Neural cell (in vitro differentiated cells): ENCODE measurements around the gene CACNA1C. TPM values are rescaled to one million over a fixed set of nuclear protein-coding genes. Genes with fewer than 3 reads are reported as not detected.

Experiments used
- H2AFZ ChIP-seq: fragments of 200-600, 300-800 bp; sonication (generic), shearing (Covaris generic); 2 replicates; pipeline ENCODE4 v1.6.0; 2014; ENCODE audit warnings: low read depth, mild to moderate bottlenecking, antibody characterized with exemption, low read length, moderate library complexity
- H3F3A ChIP-seq: fragments of 200-600 bp; shearing (Covaris generic); 2 replicates; pipeline ENCODE4 v1.6.1; 2016; ENCODE audit warnings: mild to moderate bottlenecking, moderate library complexity, mixed read lengths, antibody characterized with exemption, low read length; ENCODE audit not compliant: insufficient read depth, poor library complexity, severe bottlenecking
- H3K27ac ChIP-seq: fragments of 200-600, 300-800 bp; sonication (generic), shearing (Covaris generic); 2 replicates; pipeline ENCODE4 v1.5.1; 2014; ENCODE audit warnings: mild to moderate bottlenecking, low read length, moderate library complexity
- H3K27me3 ChIP-seq: fragments of 300-800, 200-600 bp; sonication (generic), shearing (Covaris generic); 2 replicates; pipeline ENCODE4 v1.6.0; 2014; ENCODE audit warnings: mild to moderate bottlenecking, low read depth, low read length, moderate library complexity; ENCODE audit not compliant: insufficient read depth
- H3K36me3 ChIP-seq: fragments of 300-800, 200-600 bp; sonication (generic), shearing (Covaris generic); 2 replicates; pipeline ENCODE4 v1.5.1; 2014; ENCODE audit warnings: mild to moderate bottlenecking, antibody characterized with exemption, low read length, moderate library complexity; ENCODE audit not compliant: insufficient read depth
- H3K4me2 ChIP-seq: fragments of 300-800, 200-600 bp; sonication (generic), shearing (Covaris generic); 2 replicates; pipeline ENCODE4 v1.6.0; 2014; ENCODE audit warnings: mild to moderate bottlenecking, low read length
- H3K4me3 ChIP-seq: fragments of 300-800, 200-600 bp; sonication (generic), shearing (Covaris generic); 2 replicates; pipeline ENCODE4 v1.5.1; 2014; ENCODE audit warnings: mild to moderate bottlenecking, low read length, moderate library complexity
- H3K79me2 ChIP-seq: fragments of 200-600 bp; shearing (Covaris generic); replicated peaks from 2 replicates; pipeline ENCODE4 v1.6.0; 2014; ENCODE audit warnings: mild to moderate bottlenecking, low read length, moderate library complexity; ENCODE audit not compliant: insufficient read depth
- H3K9ac ChIP-seq: fragments of 300-800, 200-600 bp; sonication (generic), shearing (Covaris generic); 2 replicates; pipeline ENCODE4 v1.6.1; 2016; ENCODE audit warnings: mild to moderate bottlenecking, low read length, mixed read lengths
- H3K9me2 ChIP-seq: fragments of 200-600 bp; shearing (Covaris generic); 2 replicates; pipeline ENCODE4 v1.6.1; 2016; ENCODE audit warnings: mild to moderate bottlenecking, low read length, mixed read lengths; ENCODE audit not compliant: insufficient read depth
- H3K9me3 ChIP-seq: fragments of 200-600, 300-800 bp; sonication (generic), shearing (Covaris generic); 2 replicates; pipeline ENCODE4 v1.6.1; 2016; ENCODE audit warnings: mild to moderate bottlenecking, mixed run types, low read length, moderate library complexity, mixed read lengths
- H4K20me1 ChIP-seq: fragments of 200-600 bp; shearing (Covaris generic); 2 replicates; pipeline ENCODE4 v1.6.1; 2016; ENCODE audit warnings: mild to moderate bottlenecking, mixed run types; ENCODE audit not compliant: insufficient read depth
- CTCF ChIP-seq: fragments of 450-650 bp; IDR thresholded peaks from 2 replicates; pipeline ENCODE4 v1.5.1; 2014; ENCODE audit warnings: antibody characterized with exemption, mild to moderate bottlenecking, moderate library complexity; ENCODE audit not compliant: poor library complexity, severe bottlenecking
- EP300 ChIP-seq: fragments of 450-650 bp; conservative IDR thresholded peaks from 2 replicates; pipeline ENCODE4 v1.6.1; 2014; ENCODE audit warnings: antibody characterized with exemption, mild to moderate bottlenecking, moderate library complexity; ENCODE audit not compliant: poor library complexity, severe bottlenecking
- EZH2 ChIP-seq: fragments of 200-600, 300-800 bp; shearing (Covaris generic), sonication (generic); IDR thresholded peaks from 2 replicates; pipeline ENCODE4 v1.6.1; 2014; ENCODE audit warnings: antibody characterized with exemption, low read length, borderline replicate concordance, mild to moderate bottlenecking; ENCODE audit not compliant: insufficient read depth, poor library complexity, severe bottlenecking
- MXI1 ChIP-seq: fragments of 450-650 bp; conservative IDR thresholded peaks from 2 replicates; pipeline ENCODE4 v1.6.1; 2014; ENCODE audit warnings: antibody characterized with exemption, mild to moderate bottlenecking; ENCODE audit not compliant: poor library complexity, severe bottlenecking
- POLR2AphosphoS5 ChIP-seq: IDR thresholded peaks from 2 replicates; pipeline ENCODE4 v1.6.1; 2012
- RAD21 ChIP-seq: fragments of 450-650 bp; conservative IDR thresholded peaks from 2 replicates; pipeline ENCODE4 v1.6.1; 2014; ENCODE audit warnings: antibody characterized with exemption, mild to moderate bottlenecking, moderate library complexity
- REST ChIP-seq: IDR thresholded peaks from 2 replicates; pipeline ENCODE4 v1.6.1; 2012; ENCODE audit warnings: borderline replicate concordance
- SMC3 ChIP-seq: fragments of 450-650 bp; conservative IDR thresholded peaks from 2 replicates; pipeline ENCODE4 v1.6.1; 2014; ENCODE audit warnings: antibody characterized with exemption, mild to moderate bottlenecking, moderate library complexity; ENCODE audit not compliant: poor library complexity
- TAF1 ChIP-seq: IDR thresholded peaks from 2 replicates; pipeline ENCODE4 v1.6.1; 2012; ENCODE audit warnings: low read depth
- polyA plus RNA-seq: library from polyadenylated mRNA; depleted of rRNA; stranded (reverse); fragments of >200 nt; gene quantifications from 2 replicates; pipeline ENCODE4 v1.2.3, GENCODE V29; 2014

The CACNA1C gene
- polyA plus RNA-seq, 1 donor from 2014 or later, result 9.7 TPM

GRCh38 chr12:2648406-2648805 lies 595.6 kb downstream of the CACNA1C start:
- Histone ChIP-seq H3K9ac (no peak overlapping the region), H3K36me3 (no peaks in the 10 kb centered on the region), H4K20me1 (no peaks in the 10 kb centered on the region), H2AFZ (no peak overlapping the region), H3K9me2 (no peaks in the 10 kb centered on the region), H3K27me3 (no peaks in the 10 kb centered on the region), H3K9me3 (no peaks in the 10 kb centered on the region), H3K79me2 (no peaks in the 10 kb centered on the region), H3K27ac (no peak overlapping the region), H3K4me3 (no peak overlapping the region), H3F3A (no peaks in the 10 kb centered on the region), H3K4me2 (no peak overlapping the region)
- TF ChIP-seq CTCF, result no peak
- no peak for TF ChIP-seq POLR2AphosphoS5
- TF ChIP-seq TAF1, result no peak
- no peak for TF ChIP-seq SMC3
- no peak for TF ChIP-seq MXI1
- TF ChIP-seq EP300, result no peak
- no peak for TF ChIP-seq REST
- no peak for TF ChIP-seq RAD21
- TF ChIP-seq EZH2, result no peak

- no peak overlapping the region for H3K4me3 ChIP-seq
- no peaks in the 10 kb centered on the region for H3K9me3 ChIP-seq
- no peak overlapping the region for H2AFZ ChIP-seq
- TF ChIP-seq SMC3 (no peak), CTCF (no peak), REST (no peak), MXI1 (no peak), EP300 (no peak), RAD21 (no peak), TAF1 (no peak)
- no peak overlapping the region for H3K27ac ChIP-seq
- no peak overlapping the region for H3K4me2 ChIP-seq
- no peaks in the 10 kb centered on the region for H3K36me3 ChIP-seq
- H3F3A ChIP-seq, result no peaks in the 10 kb centered on the region
- H3K79me2 ChIP-seq, result no peaks in the 10 kb centered on the region
- no peaks in the 10 kb centered on the region for H3K9me2 ChIP-seq
- H4K20me1 ChIP-seq, result no peaks in the 10 kb centered on the region
- no peak overlapping the region for H3K9ac ChIP-seq
- H3K27me3 ChIP-seq, result no peaks in the 10 kb centered on the region
These were observed 596.6 kb downstream of the CACNA1C start for GRCh38 chr12:2649201-2650030.
